ENCODE data around the gene FREM2.

DNA sequence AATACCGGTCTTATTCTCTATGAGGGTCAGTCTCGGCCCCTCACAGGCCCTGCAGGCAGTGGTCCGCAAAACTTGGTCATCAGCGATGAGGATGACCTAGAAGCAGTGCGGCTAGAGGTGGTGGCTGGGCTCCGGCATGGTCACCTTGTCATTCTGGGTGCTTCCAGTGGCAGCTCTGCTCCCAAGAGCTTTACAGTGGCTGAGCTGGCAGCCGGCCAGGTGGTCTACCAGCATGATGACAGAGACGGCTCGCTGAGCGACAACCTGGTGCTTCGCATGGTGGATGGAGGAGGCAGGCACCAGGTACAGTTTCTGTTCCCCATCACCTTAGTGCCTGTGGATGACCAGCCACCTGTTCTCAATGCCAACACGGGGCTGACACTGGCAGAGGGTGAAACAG lies 1.8 kb downstream of the FREM2 start:
- TF ChIP-seq, protein P1, sequence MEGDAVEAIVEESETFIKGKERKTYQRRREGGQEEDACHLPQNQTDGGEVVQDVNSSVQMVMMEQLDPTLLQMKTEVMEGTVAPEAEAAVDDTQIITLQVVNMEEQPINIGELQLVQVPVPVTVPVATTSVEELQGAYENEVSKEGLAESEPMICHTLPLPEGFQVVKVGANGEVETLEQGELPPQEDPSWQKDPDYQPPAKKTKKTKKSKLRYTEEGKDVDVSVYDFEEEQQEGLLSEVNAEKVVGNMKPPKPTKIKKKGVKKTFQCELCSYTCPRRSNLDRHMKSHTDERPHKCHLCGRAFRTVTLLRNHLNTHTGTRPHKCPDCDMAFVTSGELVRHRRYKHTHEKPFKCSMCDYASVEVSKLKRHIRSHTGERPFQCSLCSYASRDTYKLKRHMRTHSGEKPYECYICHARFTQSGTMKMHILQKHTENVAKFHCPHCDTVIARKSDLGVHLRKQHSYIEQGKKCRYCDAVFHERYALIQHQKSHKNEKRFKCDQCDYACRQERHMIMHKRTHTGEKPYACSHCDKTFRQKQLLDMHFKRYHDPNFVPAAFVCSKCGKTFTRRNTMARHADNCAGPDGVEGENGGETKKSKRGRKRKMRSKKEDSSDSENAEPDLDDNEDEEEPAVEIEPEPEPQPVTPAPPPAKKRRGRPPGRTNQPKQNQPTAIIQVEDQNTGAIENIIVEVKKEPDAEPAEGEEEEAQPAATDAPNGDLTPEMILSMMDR (IDR thresholded peaks at IDR 0.05): no peak
- no peak for TF ChIP-seq POLR2AphosphoS5 (IDR thresholded peaks at IDR 0.05)
- TF ChIP-seq EP300 (IDR thresholded peaks at IDR 0.05): no peak

All from sigmoid colon (tissue), 4 donors.